ENCODE results near the gene TMEM129. TPM values are rescaled to one million over a fixed set of nuclear protein-coding genes. Genes with fewer than 3 reads are reported as not detected.

The TMEM129 gene
- total and polyA plus RNA-seq, 4 experiments from 2014 or later: 36.8 to 42.1 (median 40.5) TPM

- Histone ChIP-seq H3K27ac (ENCODE audit: low read depth, low read length) (no peak overlapping the region), H3K4me1 (ENCODE audit: insufficient read depth, low read length) (no peaks in the 10 kb centered on the region), H3K4me3 (ENCODE audit: low read length in 2 of 2) (no peak overlapping the region), H3K36me3 (ENCODE audit: insufficient read depth, low read length) (no peaks in the 10 kb centered on the region), H3K27me3 (ENCODE audit: insufficient read depth, low read length) (no peaks in the 10 kb centered on the region), H3K9me3 (ENCODE audit: control insufficient read depth in 1 of 2, low read length in 2 of 2) (no peaks in the 10 kb centered on the region)
- intact Hi-C loops (cut with micrococcal nuclease): no loop called here
- no peak for DNase-seq
- Mint-ChIP-seq H3K27me3 (no peaks in the 10 kb centered on the region), H3K4me1 (no peaks in the 10 kb centered on the region), H3K36me3 (no peaks in the 10 kb centered on the region), H3K27ac (no peak overlapping the region), H3K9me3 (peaks cover 0 to 2% (median 0%) of the 10 kb centered on the region in 8 donors), H3K4me3 (no peak overlapping the region)
- CTCF ChIA-PET (ENCODE audit: partially characterized antibody): no interaction called here
- POLR2A ChIA-PET (ENCODE audit: partially characterized antibody): no interaction called here
These were observed 51.9 kb downstream of the TMEM129 start for GRCh38 chr4:1669270-1669669.

GRCh38 chr4:1668488-1668840, 52.7 kb downstream of the TMEM129 start:
- no peaks in the 10 kb centered on the region for H3K27me3 ChIP-seq (ENCODE audit: insufficient read depth, low read length)
- H3K9me3 ChIP-seq (ENCODE audit: control insufficient read depth in 1 of 2, low read length in 2 of 2): no peaks in the 10 kb centered on the region
- POLR2A ChIA-PET (ENCODE audit: partially characterized antibody): no interaction called here
- intact Hi-C loops (cut with micrococcal nuclease): no loop called here
- no peaks in the 10 kb centered on the region for H3K36me3 Mint-ChIP-seq
- H3K9me3 Mint-ChIP-seq: peaks cover 0 to 2% (median 0%) of the 10 kb centered on the region in 8 donors
- no peaks in the 10 kb centered on the region for H3K27me3 Mint-ChIP-seq
- H3K4me3 ChIP-seq (ENCODE audit: low read length in 2 of 2): no peak overlapping the region
- H3K36me3 ChIP-seq (ENCODE audit: insufficient read depth, low read length): no peaks in the 10 kb centered on the region
- CTCF ChIA-PET (ENCODE audit: partially characterized antibody): no interaction called here
- no peak overlapping the region for H3K4me3 Mint-ChIP-seq
- H3K4me1 Mint-ChIP-seq: no peaks in the 10 kb centered on the region
- no peaks in the 10 kb centered on the region for H3K4me1 ChIP-seq (ENCODE audit: insufficient read depth, low read length)
- no peak for DNase-seq
- no peak overlapping the region for H3K27ac ChIP-seq (ENCODE audit: low read depth, low read length)
- H3K27ac Mint-ChIP-seq: no peak overlapping the region

GRCh38 chr4:1667273-1667672, 53.9 kb downstream of the TMEM129 start:
- Histone ChIP-seq H3K27me3 (ENCODE audit: insufficient read depth, low read length) (no peaks in the 10 kb centered on the region), H3K36me3 (ENCODE audit: insufficient read depth, low read length) (no peaks in the 10 kb centered on the region), H3K27ac (ENCODE audit: low read depth, low read length) (no peak overlapping the region), H3K4me3 (ENCODE audit: low read length in 2 of 2) (no peak overlapping the region), H3K9me3 (ENCODE audit: control insufficient read depth in 1 of 2, low read length in 2 of 2) (no peaks in the 10 kb centered on the region), H3K4me1 (ENCODE audit: insufficient read depth, low read length) (no peaks in the 10 kb centered on the region)
- peaks cover 0 to 2% (median 0%) of the 10 kb centered on the region in 8 donors for H3K9me3 Mint-ChIP-seq
- ChIA-PET CTCF (ENCODE audit: partially characterized antibody) (no interaction called here), POLR2A (ENCODE audit: partially characterized antibody) (no interaction called here)
- peaks cover 0 to 2% (median 0%) of the 10 kb centered on the region in 4 donors for H3K4me1 Mint-ChIP-seq
- no peaks in the 10 kb centered on the region for H3K36me3 Mint-ChIP-seq
- no peaks in the 10 kb centered on the region for H3K27me3 Mint-ChIP-seq
- DNase-seq: no peak
- intact Hi-C loops (cut with micrococcal nuclease): no loop called here
- H3K4me3 Mint-ChIP-seq: no peak overlapping the region
- no peak overlapping the region for H3K27ac Mint-ChIP-seq

GRCh38 chr4:1666391-1666790, 54.7 kb downstream of the TMEM129 start:
- no peaks in the 10 kb centered on the region for H3K9me3 Mint-ChIP-seq
- intact Hi-C loops (cut with micrococcal nuclease): no loop called here

More at GRCh38 chr4:1666391-1666790, 54.7 kb downstream of the TMEM129 start:
- CTCF ChIA-PET (ENCODE audit: partially characterized antibody): no interaction called here
- Mint-ChIP-seq H3K27me3 (no peaks in the 10 kb centered on the region), H3K27ac (no peak overlapping the region), H3K36me3 (no peaks in the 10 kb centered on the region), H3K4me3 (no peak overlapping the region), H3K4me1 (peaks cover 0 to 2% (median 0%) of the 10 kb centered on the region in 4 donors)
- Histone ChIP-seq H3K4me3 (ENCODE audit: low read length in 2 of 2) (no peak overlapping the region), H3K27me3 (ENCODE audit: insufficient read depth, low read length) (no peaks in the 10 kb centered on the region), H3K36me3 (ENCODE audit: insufficient read depth, low read length) (no peaks in the 10 kb centered on the region), H3K9me3 (ENCODE audit: control insufficient read depth in 1 of 2, low read length in 2 of 2) (no peaks in the 10 kb centered on the region), H3K4me1 (ENCODE audit: insufficient read depth, low read length) (no peaks in the 10 kb centered on the region), H3K27ac (ENCODE audit: low read depth, low read length) (no peak overlapping the region)
- DNase-seq: no peak
- POLR2A ChIA-PET (ENCODE audit: partially characterized antibody): no interaction called here

Other genes with a start within 250 kb of the TMEM129 start
- 1 to 10 TPM in 1 of 2 experiments, under 1 TPM in 1; 0.89 to 2.2 TPM for gene FAM53A, start 37.0 kb downstream of the TMEM129 start, total RNA-seq
- 1 to 10 TPM; 1.1 to 2.8 TPM for gene FAM53A, start 37.0 kb downstream of the TMEM129 start, polyA plus RNA-seq
- 10 to 100 TPM; 41.8 to 47.4 TPM for gene SLBP, start 9.0 kb downstream of the TMEM129 start, total RNA-seq
- gene SLBP, start 9.0 kb downstream of the TMEM129 start, polyA plus RNA-seq: 10 to 100 TPM; 68.6 to 71.6 TPM
- gene TACC3, start 198 bp upstream of the TMEM129 start, total RNA-seq: 100 to 1,000 TPM; 134 to 136 TPM
- 10 to 100 TPM; 37.3 to 61.8 TPM for gene TACC3, start 198 bp upstream of the TMEM129 start, polyA plus RNA-seq
- under 1 TPM; 0.53 to 0.67 TPM for gene FGFR3, start 72.0 kb upstream of the TMEM129 start, total RNA-seq
- not detected for gene FGFR3, start 72.0 kb upstream of the TMEM129 start, polyA plus RNA-seq
- 10 to 100 TPM; 38.8 to 42.8 TPM for gene LETM1, start 134.8 kb upstream of the TMEM129 start, total RNA-seq
- gene LETM1, start 134.8 kb upstream of the TMEM129 start, polyA plus RNA-seq: 10 to 100 TPM in 1 of 2 donors, 1 to 10 TPM in 1; 6.5 to 12.2 TPM
- 10 to 100 TPM; 54.8 to 57.4 TPM for gene NSD2, start 150.1 kb upstream of the TMEM129 start, total RNA-seq
- 10 to 100 TPM in 1 of 2 donors, 1 to 10 TPM in 1; 1.1 to 11.7 TPM for gene NSD2, start 150.1 kb upstream of the TMEM129 start, polyA plus RNA-seq

Data from CD4-positive, alpha-beta memory T cell (primary cell).